ENCODE results near the gene H19. TPM values are rescaled to one million over a fixed set of nuclear protein-coding genes. Genes with fewer than 3 reads are reported as not detected.

The H19 gene
- total and polyA plus RNA-seq, 12 donors: 235 to 1,965 (median 408) TPM

DNA sequence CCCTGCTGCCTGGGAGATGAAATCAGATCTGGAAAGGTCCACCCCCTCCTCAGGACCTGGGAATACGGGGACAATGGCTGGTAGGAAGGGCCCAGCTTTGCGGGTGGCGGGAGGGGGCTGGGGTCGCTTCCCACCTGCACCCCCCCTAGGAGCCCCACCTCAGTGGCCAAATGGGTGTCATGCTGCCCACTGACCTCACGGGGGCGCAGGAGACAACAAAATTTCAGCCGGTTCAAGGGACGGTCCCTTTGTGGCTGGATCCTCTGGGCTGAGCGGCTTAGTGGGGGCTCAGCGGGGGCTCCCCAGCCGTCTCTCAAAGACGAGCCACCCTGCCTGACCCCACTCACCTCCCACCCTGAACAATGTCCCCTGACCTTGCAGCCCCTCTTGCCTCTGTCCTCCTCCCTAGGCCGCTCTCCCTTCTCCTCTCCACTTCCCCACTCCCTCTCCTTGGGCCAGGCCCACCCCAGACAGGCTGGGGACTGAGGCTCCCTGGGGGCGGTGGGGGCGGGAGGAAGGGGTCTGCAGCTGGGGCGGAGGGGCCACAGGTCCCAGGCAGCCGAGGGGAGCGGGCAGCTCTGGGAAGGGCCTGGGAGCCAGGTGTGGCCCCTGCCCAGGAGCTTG is 39.3 kb upstream of the H19 start:
- no peaks in the 10 kb centered on the region for H3K4me1 ChIP-seq
- ATAC-seq: peak; percentile 54 to 90 (median 79)
- TF ChIP-seq, protein P1, sequence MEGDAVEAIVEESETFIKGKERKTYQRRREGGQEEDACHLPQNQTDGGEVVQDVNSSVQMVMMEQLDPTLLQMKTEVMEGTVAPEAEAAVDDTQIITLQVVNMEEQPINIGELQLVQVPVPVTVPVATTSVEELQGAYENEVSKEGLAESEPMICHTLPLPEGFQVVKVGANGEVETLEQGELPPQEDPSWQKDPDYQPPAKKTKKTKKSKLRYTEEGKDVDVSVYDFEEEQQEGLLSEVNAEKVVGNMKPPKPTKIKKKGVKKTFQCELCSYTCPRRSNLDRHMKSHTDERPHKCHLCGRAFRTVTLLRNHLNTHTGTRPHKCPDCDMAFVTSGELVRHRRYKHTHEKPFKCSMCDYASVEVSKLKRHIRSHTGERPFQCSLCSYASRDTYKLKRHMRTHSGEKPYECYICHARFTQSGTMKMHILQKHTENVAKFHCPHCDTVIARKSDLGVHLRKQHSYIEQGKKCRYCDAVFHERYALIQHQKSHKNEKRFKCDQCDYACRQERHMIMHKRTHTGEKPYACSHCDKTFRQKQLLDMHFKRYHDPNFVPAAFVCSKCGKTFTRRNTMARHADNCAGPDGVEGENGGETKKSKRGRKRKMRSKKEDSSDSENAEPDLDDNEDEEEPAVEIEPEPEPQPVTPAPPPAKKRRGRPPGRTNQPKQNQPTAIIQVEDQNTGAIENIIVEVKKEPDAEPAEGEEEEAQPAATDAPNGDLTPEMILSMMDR (IDR thresholded peaks at IDR 0.05): no peak
- no CpG with 5 or more reads among the region's 18 CpGs for WGBS, 2 donors
- H3K9me3 ChIP-seq: no peaks in the 10 kb centered on the region
- no peak overlapping the region for H3K4me3 ChIP-seq
- H3K36me3 ChIP-seq: no peaks in the 10 kb centered on the region
- H3K27ac ChIP-seq: no peak overlapping the region
- DNase-seq: no peak
- intact Hi-C loops (cut with DNase I): no loop called here
- no peaks in the 10 kb centered on the region for H3K27me3 ChIP-seq

DNA sequence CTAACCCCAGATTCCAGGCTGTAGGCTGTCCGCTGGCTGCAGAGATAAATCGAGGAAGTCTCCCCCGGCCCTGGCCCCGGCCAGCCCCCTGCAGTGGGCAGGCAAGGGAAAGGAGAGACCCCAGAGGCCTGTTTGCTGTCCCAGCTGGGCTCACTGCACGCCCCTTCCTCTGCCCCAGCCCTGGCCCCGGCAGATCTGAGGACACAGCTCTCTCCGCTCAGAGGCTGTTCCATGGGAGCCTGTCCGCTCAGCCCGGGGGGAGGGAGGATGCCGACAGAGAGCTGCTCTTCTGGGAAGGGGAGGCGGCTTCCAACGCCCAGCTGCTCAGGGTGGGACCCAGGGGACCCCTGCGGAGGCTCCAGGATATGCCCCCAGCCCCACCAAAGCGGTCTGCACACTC is 37.7 kb upstream of the H19 start:
- no peak overlapping the region for H3K27ac ChIP-seq
- no peaks in the 10 kb centered on the region for H3K4me1 ChIP-seq
- intact Hi-C loops (cut with DNase I): no loop called here
- no peak for ATAC-seq
- H3K27me3 ChIP-seq: no peaks in the 10 kb centered on the region
- H3K36me3 ChIP-seq: no peaks in the 10 kb centered on the region
- TF ChIP-seq, protein P1 (IDR thresholded peaks at IDR 0.05): no peak
- DNase-seq: no peak
- WGBS, 2 donors: no CpG with 5 or more reads among the region's 14 CpGs
- no peaks in the 10 kb centered on the region for H3K9me3 ChIP-seq
- H3K4me3 ChIP-seq: no peak overlapping the region

DNA sequence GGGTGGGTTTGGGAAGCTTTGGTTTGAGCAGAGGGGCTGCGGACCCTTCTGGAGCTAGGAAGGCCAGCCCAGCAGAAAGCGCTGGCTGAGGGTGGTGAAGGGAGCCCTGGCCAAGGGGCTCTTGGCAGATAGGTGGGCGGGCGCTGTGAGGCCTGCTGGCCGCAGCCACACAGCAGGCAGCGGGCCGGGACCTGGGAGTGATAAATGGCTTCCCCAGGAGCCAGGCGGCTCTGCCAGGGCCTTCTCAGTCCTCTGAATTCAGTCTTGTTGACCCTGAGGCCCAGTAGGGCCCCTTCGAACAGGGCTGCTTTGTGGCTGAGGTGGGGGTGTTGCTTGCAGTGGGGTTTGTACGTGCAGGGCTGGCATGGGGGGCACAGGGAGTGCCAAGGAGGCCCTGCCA is 33.4 kb upstream of the H19 start:
- no peak overlapping the region for H3K4me3 ChIP-seq
- no CpG with 5 or more reads among the region's 10 CpGs for WGBS, 2 donors
- TF ChIP-seq, protein P1 (IDR thresholded peaks at IDR 0.05): no peak
- H3K9me3 ChIP-seq: no peaks in the 10 kb centered on the region
- no peaks in the 10 kb centered on the region for H3K36me3 ChIP-seq
- DNase-seq (no peak), ATAC-seq (no peak)
- no peaks in the 10 kb centered on the region for H3K4me1 ChIP-seq
- H3K27ac ChIP-seq: no peak overlapping the region
- intact Hi-C loops (cut with DNase I): no loop called here
- no peaks in the 10 kb centered on the region for H3K27me3 ChIP-seq

DNA sequence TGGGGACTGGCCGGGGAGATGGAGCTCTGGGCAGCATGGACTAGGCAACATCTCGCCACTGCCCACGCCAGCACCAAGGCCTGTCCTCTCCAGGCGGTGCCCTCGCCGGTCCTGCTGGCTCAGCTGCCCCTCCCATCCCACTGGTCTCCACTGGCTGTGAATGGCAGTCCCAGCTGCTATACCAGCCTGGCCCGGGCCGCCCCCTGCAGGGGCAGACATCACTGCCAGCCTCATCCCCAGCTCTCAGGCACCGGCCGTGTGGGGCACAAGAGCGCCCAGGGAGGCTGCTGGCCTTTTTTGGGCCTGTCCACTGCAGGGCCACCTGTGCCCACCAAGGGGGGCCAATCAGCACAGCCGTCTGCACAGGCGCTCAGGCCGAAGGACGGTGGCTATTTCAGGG is 30.1 kb upstream of the H19 start:
- ATAC-seq: no peak
- WGBS, 2 donors: no CpG with 5 or more reads among the region's 15 CpGs

More for the DNA sequence above, 30.1 kb upstream of the H19 start:
- Histone ChIP-seq H3K9me3 (no peaks in the 10 kb centered on the region), H3K27me3 (no peaks in the 10 kb centered on the region), H3K4me1 (no peaks in the 10 kb centered on the region), H3K4me3 (no peak overlapping the region), H3K27ac (no peak overlapping the region), H3K36me3 (no peaks in the 10 kb centered on the region)
- no peak for DNase-seq
- TF ChIP-seq, protein P1 (IDR thresholded peaks at IDR 0.05): no peak
- intact Hi-C loops (cut with DNase I): no loop called here

All from heart right ventricle (tissue), 16 donors.